ENCODE results near the gene STX12. TPM values are rescaled to one million over a fixed set of nuclear protein-coding genes. Genes with fewer than 3 reads are reported as not detected.
A peak's percentile ranks its signal among the peaks of the same experiment; 100 is the strongest.

Gene STX12
- total RNA-seq (2014; rRNA removed; shearing (Covaris generic)), result 19.2 and 24.3 TPM in 2 replicates

GRCh38 chr1:27772932-27773825 is at the start of gene STX12:
Gene STX12 (plus strand): TSS chr1:27773219. CDS start chr1:27773308, 89 bp downstream.
- peak; percentile 98 for DNase-seq (ENCODE audit: low spot score)

- no peak for DNase-seq (ENCODE audit: low spot score)
Observed at GRCh38 chr1:27724961-27725373, 48.1 kb upstream of the STX12 start.

GRCh38 chr1:27725374-27726172 is 47.4 kb upstream of the STX12 start, which contains the start of gene FAM76A:
Gene FAM76A (plus strand): TSS chr1:27725961. CDS start chr1:27726081, 120 bp downstream.
- peak; percentile 98 for DNase-seq (ENCODE audit: low spot score)

- peak; percentile 14 for DNase-seq (ENCODE audit: low spot score)
Observed at GRCh38 chr1:27726173-27727044, 46.6 kb upstream of the STX12 start.

- no peak for DNase-seq (ENCODE audit: low spot score)
Observed at GRCh38 chr1:27727126-27727525, 45.9 kb upstream of the STX12 start.

- DNase-seq (ENCODE audit: low spot score), result no peak
Observed at GRCh38 chr1:27736252-27736651, 36.8 kb upstream of the STX12 start.

- no peak for DNase-seq (ENCODE audit: low spot score)
Observed at GRCh38 chr1:27741121-27741520, 31.9 kb upstream of the STX12 start.

- no peak for DNase-seq (ENCODE audit: low spot score)
Observed at GRCh38 chr1:27744556-27744955, 28.5 kb upstream of the STX12 start.

GRCh38 chr1:27745466-27745865 is 27.6 kb upstream of the STX12 start:
- no peak for DNase-seq (ENCODE audit: low spot score)

GRCh38 chr1:27752360-27752759 is 20.7 kb upstream of the STX12 start:
- peak; percentile 48 for DNase-seq (ENCODE audit: low spot score)

- no peak for DNase-seq (ENCODE audit: low spot score)
Observed at GRCh38 chr1:27755286-27755685, 17.7 kb upstream of the STX12 start.

- no peak for DNase-seq (ENCODE audit: low spot score)
Observed at GRCh38 chr1:27755865-27756264, 17.2 kb upstream of the STX12 start.

GRCh38 chr1:27759236-27759635 is 13.8 kb upstream of the STX12 start:
- DNase-seq (ENCODE audit: low spot score), result no peak

- no peak for DNase-seq (ENCODE audit: low spot score)
Observed at GRCh38 chr1:27760426-27760825, 12.6 kb upstream of the STX12 start.

- no peak for DNase-seq (ENCODE audit: low spot score)
Observed at GRCh38 chr1:27762033-27762432, 11.0 kb upstream of the STX12 start.

- no peak for DNase-seq (ENCODE audit: low spot score)
Observed at GRCh38 chr1:27763358-27763757, 9.7 kb upstream of the STX12 start.

GRCh38 chr1:27770293-27770830 is 2.7 kb upstream of the STX12 start:
- no peak for DNase-seq (ENCODE audit: low spot score)

GRCh38 chr1:27772036-27772931 is 735 bp upstream of the STX12 start:
- no peak for DNase-seq (ENCODE audit: low spot score)

GRCh38 chr1:27773826-27774445 is 917 bp downstream of the STX12 start:
- no peak for DNase-seq (ENCODE audit: low spot score)

- no peak for DNase-seq (ENCODE audit: low spot score)
Observed at GRCh38 chr1:27774654-27775053, 1.6 kb downstream of the STX12 start.

Data from H4 (cell line).